Measurements from ENCODE around the gene HSPA1A.

- TF ChIP-seq POLR2AphosphoS5 (IDR thresholded peaks at IDR 0.05; ENCODE audit: low read depth, low read length) (peak; percentile 100), REST (IDR thresholded peaks at IDR 0.05; ENCODE audit: insufficient read depth in 1 of 2, low read depth in 2 of 2, low read length in 2 of 2) (peak; percentile 25 to 63; a peak in 2 of 4 replicates), SIN3A (IDR thresholded peaks at IDR 0.05; ENCODE audit: borderline replicate concordance, insufficient read depth, low read length) (peak; percentile 70; the same call in 1 of the 2 replicates)
Measured at GRCh38 chr6:31834367-31835250, 19.3 kb downstream of the HSPA1A start.

All from PFSK-1 (cell line).